Neural cell (in vitro differentiated cells): ENCODE data around the gene KIAA1549.
A peak's percentile ranks its signal among the peaks of the same experiment; 100 is the strongest.

Experiments used
- EP300 ChIP-seq: fragments of 450-650 bp; conservative IDR thresholded peaks from 2 replicates; pipeline ENCODE4 v1.6.1; 2014; ENCODE audit warnings: antibody characterized with exemption, mild to moderate bottlenecking, moderate library complexity; ENCODE audit not compliant: poor library complexity, severe bottlenecking
- EZH2 ChIP-seq: fragments of 200-600, 300-800 bp; shearing (Covaris generic), sonication (generic); IDR thresholded peaks from 2 replicates; pipeline ENCODE4 v1.6.1; 2014; ENCODE audit warnings: antibody characterized with exemption, low read length, borderline replicate concordance, mild to moderate bottlenecking; ENCODE audit not compliant: insufficient read depth, poor library complexity, severe bottlenecking
- MXI1 ChIP-seq: fragments of 450-650 bp; conservative IDR thresholded peaks from 2 replicates; pipeline ENCODE4 v1.6.1; 2014; ENCODE audit warnings: antibody characterized with exemption, mild to moderate bottlenecking; ENCODE audit not compliant: poor library complexity, severe bottlenecking
- POLR2AphosphoS5 ChIP-seq: IDR thresholded peaks from 2 replicates; pipeline ENCODE4 v1.6.1; 2012
- REST ChIP-seq: IDR thresholded peaks from 2 replicates; pipeline ENCODE4 v1.6.1; 2012; ENCODE audit warnings: borderline replicate concordance
- SMC3 ChIP-seq: fragments of 450-650 bp; conservative IDR thresholded peaks from 2 replicates; pipeline ENCODE4 v1.6.1; 2014; ENCODE audit warnings: antibody characterized with exemption, mild to moderate bottlenecking, moderate library complexity; ENCODE audit not compliant: poor library complexity
- TAF1 ChIP-seq: IDR thresholded peaks from 2 replicates; pipeline ENCODE4 v1.6.1; 2012; ENCODE audit warnings: low read depth
- TF ChIP-seq, protein P1 (sequence below): fragments of 450-650 bp; IDR thresholded peaks from 2 replicates; pipeline ENCODE4 v1.5.1; 2014; ENCODE audit warnings: antibody characterized with exemption, mild to moderate bottlenecking, moderate library complexity; ENCODE audit not compliant: poor library complexity, severe bottlenecking

DNA sequence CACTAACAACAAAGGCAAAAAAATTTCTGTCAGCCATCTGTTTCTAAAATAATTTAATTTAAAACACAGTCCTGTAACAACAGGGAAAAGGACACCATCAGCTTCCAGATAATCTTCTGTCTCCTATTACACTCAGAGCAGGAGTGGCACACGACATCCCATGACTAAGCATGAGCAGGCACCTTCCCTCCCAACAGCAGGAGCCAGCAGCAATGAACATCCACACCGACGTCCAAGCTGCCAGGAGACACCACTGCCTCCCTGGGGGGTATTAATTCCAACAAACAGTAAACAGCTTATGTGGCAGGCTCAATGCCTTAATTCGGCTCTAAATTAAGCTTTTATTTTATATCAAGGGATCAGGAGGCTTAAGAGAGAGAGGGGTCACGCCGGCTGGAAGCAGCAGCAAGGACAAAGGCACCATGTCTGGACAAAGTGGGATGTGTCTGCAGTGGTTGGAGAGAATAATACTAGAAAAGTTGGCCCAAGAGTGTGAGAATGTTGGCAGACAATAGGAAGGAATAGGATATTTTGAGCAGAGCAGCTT lies 45.7 kb downstream of the KIAA1549 start:
- no peak for TF ChIP-seq EP300
- TF ChIP-seq POLR2AphosphoS5: peak; percentile 19
- TF ChIP-seq, protein P1, sequence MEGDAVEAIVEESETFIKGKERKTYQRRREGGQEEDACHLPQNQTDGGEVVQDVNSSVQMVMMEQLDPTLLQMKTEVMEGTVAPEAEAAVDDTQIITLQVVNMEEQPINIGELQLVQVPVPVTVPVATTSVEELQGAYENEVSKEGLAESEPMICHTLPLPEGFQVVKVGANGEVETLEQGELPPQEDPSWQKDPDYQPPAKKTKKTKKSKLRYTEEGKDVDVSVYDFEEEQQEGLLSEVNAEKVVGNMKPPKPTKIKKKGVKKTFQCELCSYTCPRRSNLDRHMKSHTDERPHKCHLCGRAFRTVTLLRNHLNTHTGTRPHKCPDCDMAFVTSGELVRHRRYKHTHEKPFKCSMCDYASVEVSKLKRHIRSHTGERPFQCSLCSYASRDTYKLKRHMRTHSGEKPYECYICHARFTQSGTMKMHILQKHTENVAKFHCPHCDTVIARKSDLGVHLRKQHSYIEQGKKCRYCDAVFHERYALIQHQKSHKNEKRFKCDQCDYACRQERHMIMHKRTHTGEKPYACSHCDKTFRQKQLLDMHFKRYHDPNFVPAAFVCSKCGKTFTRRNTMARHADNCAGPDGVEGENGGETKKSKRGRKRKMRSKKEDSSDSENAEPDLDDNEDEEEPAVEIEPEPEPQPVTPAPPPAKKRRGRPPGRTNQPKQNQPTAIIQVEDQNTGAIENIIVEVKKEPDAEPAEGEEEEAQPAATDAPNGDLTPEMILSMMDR: no peak
- no peak for TF ChIP-seq REST
- TF ChIP-seq EZH2: no peak
- no peak for TF ChIP-seq TAF1
- no peak for TF ChIP-seq MXI1
- TF ChIP-seq SMC3: no peak
